Left cardiac atrium (tissue), 4 donors: ENCODE measurements around the gene ADAMTS17. TPM values are rescaled to one million over a fixed set of nuclear protein-coding genes. Genes with fewer than 3 reads are reported as not detected.
"Not testable (repeated sequence)": the region's sequence is repeated elsewhere in the genome, so short reads cannot be mapped to it uniquely, and the experiment has no call there.

Experiments
- ATAC-seq, 2 donors: fragments of 200-7000 bp; cut with Tn5 transposase; one replicate each; pipeline ENCODE4 v1.9.1; 2020; ENCODE audit warnings: mild to moderate bottlenecking in 2 of 2, moderate library complexity in 2 of 2
- DNase-seq: peaks from one replicate; pipeline ENCODE4 v3.0.0-alpha.2; 2020
- intact Hi-C, 2 donors: fragments of 100-400 bp; cut with DNase I; formaldehyde crosslinking; loops; one replicate each; pipeline versions ENCODE4 v1.14.1 to v1.15.1; 2022 to 2023
- total RNA-seq, 2 donors: library from RNA; stranded (reverse); fragmentation: NEBNext Ultra II Directional; extraction: Animal tissue kit (Norgen Biotek cat#: 25700); gene quantifications; one replicate each; pipeline ENCODE4 v1.2.1, GENCODE V29; 2021
- donor health status: DM: no; HTN: yes; CAD: no.
- donor health status: DM: no; HTN: yes; CAD: no; lungs with severe emphysema.
- donor health status: DM: yes; HTN: yes; CAD: no.
- donor health status: Dilated cardiomyopathy.

The ADAMTS17 gene
- total RNA-seq, 2 donors from 2014 or later: 3.2 to 6.3 TPM

- no peak for DNase-seq
- ATAC-seq: no peak
- intact Hi-C loops: no loop called here
Measured at GRCh38 chr15:100097342-100098127, 244.2 kb downstream of the ADAMTS17 start.

GRCh38 chr15:100096700-100097099 is 245.1 kb downstream of the ADAMTS17 start:
- intact Hi-C loops: no loop called here
- no peak for DNase-seq
- ATAC-seq: no peak

GRCh38 chr15:100096248-100096600 is 245.6 kb downstream of the ADAMTS17 start:
- DNase-seq: no peak
- intact Hi-C loops: no loop called here
- no peak for ATAC-seq

- ATAC-seq: no peak
- intact Hi-C loops: no loop called here
- no peak for DNase-seq
Measured at GRCh38 chr15:100095541-100096247, 246.1 kb downstream of the ADAMTS17 start.

GRCh38 chr15:100094127-100094510 is 247.7 kb downstream of the ADAMTS17 start:
- peak in 1 of 2 donors; percentile 29 for ATAC-seq
- intact Hi-C loops: no loop called here
- DNase-seq: no peak

GRCh38 chr15:100093211-100094126 is 248.3 kb downstream of the ADAMTS17 start:
- DNase-seq (no peak), ATAC-seq (peak in 1 of 2 donors; percentile 45)
- intact Hi-C loops: no loop called here

- DNase-seq (no peak), ATAC-seq (no peak)
- intact Hi-C loops: no loop called here
Measured at GRCh38 chr15:100092034-100092433, 249.7 kb downstream of the ADAMTS17 start.

- intact Hi-C loops: no loop called here
- DNase-seq: no peak
- no peak for ATAC-seq
Measured at GRCh38 chr15:100090411-100090810, 251.4 kb downstream of the ADAMTS17 start.

GRCh38 chr15:100084042-100084821 is 257.5 kb downstream of the ADAMTS17 start:
- DNase-seq, intact Hi-C loops, ATAC-seq: not testable (repeated sequence)

GRCh38 chr15:100083572-100083971 is 258.2 kb downstream of the ADAMTS17 start:
- ATAC-seq (peak; percentile 79 to 92), DNase-seq (no peak)
- intact Hi-C loops: no loop called here

GRCh38 chr15:100082761-100083402 is 258.9 kb downstream of the ADAMTS17 start:
- intact Hi-C loops: no loop called here
- DNase-seq (no peak), ATAC-seq (peak in 1 of 2 donors; percentile 89)

GRCh38 chr15:100081454-100081853 is 260.3 kb downstream of the ADAMTS17 start:
- no peak for DNase-seq
- intact Hi-C loops: no loop called here

GRCh38 chr15:100078511-100079220 is 263.1 kb downstream of the ADAMTS17 start:
- no peak for DNase-seq
- intact Hi-C loops: no loop called here
- no peak for ATAC-seq

More at GRCh38 chr15:100081454-100081853, 260.3 kb downstream of the ADAMTS17 start:
- no peak for ATAC-seq

GRCh38 chr15:100075229-100075628 is 266.5 kb downstream of the ADAMTS17 start:
- intact Hi-C loops: no loop called here
- peak in 1 of 2 donors; percentile 21 for ATAC-seq
- no peak for DNase-seq

GRCh38 chr15:100073982-100074381 is 267.8 kb downstream of the ADAMTS17 start:
- intact Hi-C loops: no loop called here
- ATAC-seq (no peak), DNase-seq (no peak)

- ATAC-seq, DNase-seq, intact Hi-C loops: not testable (repeated sequence)
Measured at GRCh38 chr15:100066521-100067280, 275.1 kb downstream of the ADAMTS17 start.

- intact Hi-C loops: no loop called here
- no peak for DNase-seq
- peak; percentile 60 to 82 for ATAC-seq
Measured at GRCh38 chr15:100061944-100062343, 279.8 kb downstream of the ADAMTS17 start.
